GM12873 (cell line): ENCODE measurements around the gene SNX10.

Experiments
- TF ChIP-seq, protein P1 (sequence below): IDR thresholded peaks from 2 replicates; pipeline ENCODE4 v1.5.1; 2012; ENCODE audit warnings: low read depth, mild to moderate bottlenecking, moderate library complexity, low read length, control low read depth; ENCODE audit not compliant: insufficient read depth; ENCODE audit errors: missing control alignments

Gene SNX10

DNA sequence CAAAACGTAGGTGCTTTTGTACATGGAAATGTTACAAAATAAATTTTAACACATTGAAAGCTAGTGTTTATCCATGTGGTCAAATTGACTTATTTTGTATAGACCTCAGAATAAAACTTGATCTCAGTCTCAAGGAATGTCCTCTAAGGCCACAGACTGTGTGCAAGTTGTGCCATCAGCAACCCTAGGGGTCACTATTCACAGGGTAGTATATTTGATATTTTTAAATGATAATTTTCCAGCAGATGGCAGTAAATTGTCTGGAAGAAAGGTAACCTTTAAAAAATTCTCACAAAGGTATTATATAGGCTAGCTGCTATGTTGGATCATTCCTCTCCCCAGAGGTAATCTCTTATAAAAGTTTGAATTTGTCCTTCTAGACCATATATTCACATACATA lies 12.9 kb upstream of the SNX10 start:
- TF ChIP-seq, protein P1, sequence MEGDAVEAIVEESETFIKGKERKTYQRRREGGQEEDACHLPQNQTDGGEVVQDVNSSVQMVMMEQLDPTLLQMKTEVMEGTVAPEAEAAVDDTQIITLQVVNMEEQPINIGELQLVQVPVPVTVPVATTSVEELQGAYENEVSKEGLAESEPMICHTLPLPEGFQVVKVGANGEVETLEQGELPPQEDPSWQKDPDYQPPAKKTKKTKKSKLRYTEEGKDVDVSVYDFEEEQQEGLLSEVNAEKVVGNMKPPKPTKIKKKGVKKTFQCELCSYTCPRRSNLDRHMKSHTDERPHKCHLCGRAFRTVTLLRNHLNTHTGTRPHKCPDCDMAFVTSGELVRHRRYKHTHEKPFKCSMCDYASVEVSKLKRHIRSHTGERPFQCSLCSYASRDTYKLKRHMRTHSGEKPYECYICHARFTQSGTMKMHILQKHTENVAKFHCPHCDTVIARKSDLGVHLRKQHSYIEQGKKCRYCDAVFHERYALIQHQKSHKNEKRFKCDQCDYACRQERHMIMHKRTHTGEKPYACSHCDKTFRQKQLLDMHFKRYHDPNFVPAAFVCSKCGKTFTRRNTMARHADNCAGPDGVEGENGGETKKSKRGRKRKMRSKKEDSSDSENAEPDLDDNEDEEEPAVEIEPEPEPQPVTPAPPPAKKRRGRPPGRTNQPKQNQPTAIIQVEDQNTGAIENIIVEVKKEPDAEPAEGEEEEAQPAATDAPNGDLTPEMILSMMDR, result peak; percentile 31

DNA sequence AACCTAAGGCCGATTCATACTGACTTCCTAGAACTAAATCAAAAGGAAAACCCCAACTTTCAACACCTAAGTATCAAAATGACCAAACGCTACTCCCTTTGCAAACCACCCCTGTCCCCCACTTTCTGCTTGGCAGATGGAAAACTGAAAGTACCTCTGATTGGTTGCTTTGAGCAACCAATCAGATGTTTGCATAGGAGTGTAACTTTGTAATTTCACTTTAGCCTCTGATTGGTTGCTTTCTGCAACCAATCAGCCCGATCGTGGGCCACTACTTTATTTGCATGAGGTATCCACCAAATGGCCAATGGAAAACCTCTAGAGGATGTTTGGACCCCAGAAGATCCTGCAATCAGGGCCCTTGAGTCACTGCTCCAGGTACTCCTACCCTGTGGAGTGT lies 12.3 kb upstream of the SNX10 start:
- TF ChIP-seq, protein P1, result no peak

DNA sequence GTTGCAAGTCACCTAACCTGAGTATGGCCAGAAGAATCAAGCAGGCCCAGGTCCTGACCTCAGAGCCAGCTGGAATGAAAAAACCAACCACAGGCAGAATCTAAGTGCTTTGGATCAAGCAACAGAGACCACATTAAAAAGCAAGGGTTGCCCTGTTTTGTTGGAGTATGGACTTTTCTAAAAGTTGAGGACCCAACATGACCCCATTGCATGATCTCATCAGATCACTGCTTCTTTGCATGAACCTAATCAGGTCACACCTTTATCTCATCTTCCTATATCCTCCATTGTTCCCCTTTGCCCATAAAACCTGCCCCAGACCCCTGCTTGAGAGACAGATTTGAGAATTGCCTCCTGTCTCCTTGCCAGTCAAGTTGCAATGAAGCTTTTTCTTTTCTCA lies 11.6 kb upstream of the SNX10 start:
- TF ChIP-seq, protein P1, result no peak

DNA sequence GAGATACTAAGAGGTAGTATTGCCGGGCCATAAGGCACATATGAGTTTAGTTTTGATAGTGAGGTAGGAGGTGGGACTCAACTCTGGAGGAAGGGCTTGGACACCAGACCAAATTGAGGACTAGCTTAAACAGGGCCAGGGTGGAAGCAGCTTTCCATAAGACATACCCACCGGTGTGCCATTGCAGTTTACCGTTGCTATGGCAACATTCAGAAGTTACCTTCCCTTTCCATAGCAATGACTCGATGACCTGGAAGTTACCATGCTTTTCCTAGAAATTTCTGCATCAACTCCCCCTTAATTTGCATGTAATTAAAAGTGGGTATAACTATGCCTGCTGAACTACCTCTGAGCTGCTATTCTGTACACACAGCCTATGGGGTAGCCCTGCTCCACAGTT lies 10.9 kb upstream of the SNX10 start:
- TF ChIP-seq, protein P1, result no peak

DNA sequence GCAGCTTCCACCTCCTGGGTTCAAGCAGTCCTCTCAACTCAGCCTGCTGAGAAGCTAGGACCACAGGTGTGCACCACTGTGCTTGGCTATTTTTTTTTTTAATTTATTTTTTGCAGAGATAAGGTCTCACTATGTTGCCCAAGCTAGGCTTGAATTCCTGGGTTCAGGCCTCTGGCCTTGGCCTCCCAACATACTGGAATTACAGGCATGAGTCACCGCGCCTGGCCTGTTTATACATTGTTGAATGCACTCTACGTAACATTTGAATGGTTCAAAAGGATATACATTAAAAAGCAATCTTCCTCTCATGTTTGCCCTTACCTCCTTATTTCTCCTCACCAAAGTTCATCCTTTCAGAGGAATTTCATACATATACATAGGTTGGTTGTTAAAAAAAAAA lies 7.2 kb upstream of the SNX10 start:
- TF ChIP-seq, protein P1, result no peak

DNA sequence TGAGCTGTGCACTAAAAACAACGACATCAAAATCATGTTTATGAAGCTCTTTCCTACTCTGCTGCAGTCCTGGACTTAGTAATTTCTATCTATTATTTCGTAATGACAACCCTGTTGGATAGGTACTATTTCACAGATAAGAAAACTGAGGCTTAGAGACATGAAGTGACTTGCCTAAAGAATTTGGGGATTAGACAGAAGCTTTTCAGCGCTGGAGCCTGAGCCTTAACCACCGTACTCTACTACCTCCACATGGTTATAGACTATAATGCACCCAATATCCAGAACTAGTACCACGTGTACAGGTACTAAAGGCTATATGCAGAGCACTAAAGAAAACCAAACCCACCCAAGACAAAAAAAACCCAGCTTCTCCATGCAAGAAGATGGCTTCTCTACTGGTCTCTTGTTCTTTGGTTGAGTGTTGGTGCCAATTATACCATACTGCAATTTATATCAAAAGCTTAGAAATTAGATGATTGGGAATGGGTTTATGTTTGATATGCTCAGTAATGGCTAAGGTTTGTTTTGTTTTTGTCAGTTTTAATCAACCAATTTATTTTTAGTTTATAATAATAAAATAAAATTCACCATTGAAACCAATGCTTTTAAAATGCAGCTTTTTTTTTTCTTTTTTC lies 6.5 kb upstream of the SNX10 start:
- TF ChIP-seq, protein P1, result peak; percentile 36

DNA sequence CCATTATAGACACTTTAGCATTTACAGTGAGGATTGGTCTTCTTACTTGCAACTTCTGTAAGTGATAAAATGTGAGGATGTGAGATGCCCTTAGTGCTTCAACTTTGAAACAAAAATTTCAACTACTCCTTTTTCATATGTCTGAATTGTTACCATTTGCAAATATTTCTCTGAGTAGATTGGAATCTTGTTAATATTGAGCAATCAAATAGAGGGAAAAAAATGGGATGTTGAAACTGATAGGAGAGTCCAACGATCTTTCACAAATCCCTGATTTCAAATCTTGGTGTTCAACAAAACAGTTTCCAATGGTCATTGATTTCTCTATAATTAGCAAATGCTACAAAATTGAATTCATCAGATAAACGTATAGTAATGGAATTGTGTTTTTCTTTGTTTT lies 5.5 kb upstream of the SNX10 start:
- TF ChIP-seq, protein P1, result no peak
